Kidney capillary endothelial cell (primary cell): ENCODE measurements around the gene SPTLC3.
A peak's percentile ranks its signal among the peaks of the same experiment; 100 is the strongest.

Source experiments
- DNase-seq: peaks from one replicate; pipeline ENCODE4 v3.0.0-alpha.2; 2018; ENCODE audit warnings: low spot score

The SPTLC3 gene

DNA sequence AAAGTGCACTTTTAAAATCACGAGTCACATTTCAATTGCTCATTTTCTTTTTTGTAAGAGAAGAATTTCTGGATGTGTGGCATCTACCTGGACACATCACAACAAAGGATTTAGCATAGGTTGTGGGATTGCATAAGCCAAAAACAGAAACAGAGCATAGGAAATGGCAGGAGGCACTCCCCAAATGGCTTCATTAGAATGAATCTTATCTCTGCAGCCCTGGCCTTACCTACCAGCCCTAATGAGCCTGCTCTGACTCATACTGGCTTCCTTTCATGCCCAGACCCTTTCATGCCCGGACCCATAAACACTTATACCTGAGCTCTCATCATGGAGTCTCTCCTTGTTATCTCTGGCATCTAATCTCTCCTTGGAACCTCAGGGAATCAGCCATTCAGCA is 23.9 kb upstream of the SPTLC3 start:
- DNase-seq, result no peak

DNA sequence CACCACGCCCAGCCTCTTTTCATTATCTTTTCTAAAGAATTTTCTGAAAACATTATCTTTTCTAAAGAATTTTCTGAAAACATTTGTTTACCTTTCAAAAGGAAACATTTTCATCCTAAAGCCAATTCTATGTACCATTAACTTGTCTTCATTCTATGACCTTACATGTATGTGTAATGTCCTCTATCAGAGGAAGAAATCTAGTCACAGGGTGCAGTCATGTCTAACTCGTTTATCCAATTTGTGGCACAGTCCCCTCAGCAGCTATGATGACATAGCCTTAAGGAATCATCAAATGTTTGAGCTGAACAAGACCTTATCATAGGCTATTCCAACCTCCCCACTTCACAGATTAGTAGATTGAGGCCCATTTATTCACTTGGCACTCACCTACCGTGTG is 21.5 kb upstream of the SPTLC3 start:
- DNase-seq, result no peak

DNA sequence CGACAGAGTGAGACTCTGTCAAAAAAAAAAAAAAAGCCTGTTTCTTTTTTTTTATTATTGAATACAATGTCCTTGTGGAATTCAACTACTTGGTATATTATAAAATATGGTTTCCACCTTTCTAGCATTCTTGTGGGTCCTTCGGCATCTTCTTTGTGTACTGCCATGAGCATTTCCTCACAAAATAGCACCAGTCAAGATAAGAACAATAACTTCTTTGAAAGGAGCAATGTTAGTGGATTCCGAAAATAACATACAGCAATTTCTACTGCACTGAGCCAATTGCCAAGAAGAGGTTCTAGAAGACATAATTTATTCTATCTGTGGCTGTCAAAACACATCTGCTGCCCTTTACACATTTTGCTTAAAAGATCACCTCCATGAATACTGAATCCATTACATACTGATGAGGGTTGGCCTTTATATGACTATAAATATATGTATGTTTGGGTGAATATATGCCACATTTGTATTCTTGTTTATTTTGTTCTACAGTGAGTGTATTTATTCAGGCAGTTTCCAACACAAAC is 19.1 kb upstream of the SPTLC3 start:
- no peak for DNase-seq

- no peak for DNase-seq
These were observed 11.6 kb upstream of the SPTLC3 start for GRCh38 chr20:12997128-12997655.

DNA sequence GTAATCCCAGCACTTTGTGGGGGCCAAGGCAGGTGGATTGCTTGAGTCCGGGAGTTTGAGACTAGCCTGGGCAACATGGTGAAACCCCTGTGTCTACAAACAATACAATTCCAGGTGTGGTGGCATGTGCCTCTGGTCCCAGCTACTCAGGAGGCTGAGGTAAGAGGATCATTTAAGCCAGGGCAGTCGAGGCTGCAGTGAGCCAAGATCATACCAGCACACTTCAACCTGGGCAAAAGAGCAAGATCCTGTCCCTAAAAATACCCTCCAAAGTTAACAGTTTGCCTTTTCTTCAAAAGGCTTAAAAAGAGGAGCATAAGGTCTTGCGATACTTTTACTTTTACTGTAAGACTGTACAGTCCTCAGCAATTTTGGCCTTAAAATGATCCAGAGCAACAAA is 10.7 kb upstream of the SPTLC3 start:
- DNase-seq, result no peak

GRCh38 chr20:12999201-12999600 is 9.6 kb upstream of the SPTLC3 start:
- DNase-seq, result no peak

DNA sequence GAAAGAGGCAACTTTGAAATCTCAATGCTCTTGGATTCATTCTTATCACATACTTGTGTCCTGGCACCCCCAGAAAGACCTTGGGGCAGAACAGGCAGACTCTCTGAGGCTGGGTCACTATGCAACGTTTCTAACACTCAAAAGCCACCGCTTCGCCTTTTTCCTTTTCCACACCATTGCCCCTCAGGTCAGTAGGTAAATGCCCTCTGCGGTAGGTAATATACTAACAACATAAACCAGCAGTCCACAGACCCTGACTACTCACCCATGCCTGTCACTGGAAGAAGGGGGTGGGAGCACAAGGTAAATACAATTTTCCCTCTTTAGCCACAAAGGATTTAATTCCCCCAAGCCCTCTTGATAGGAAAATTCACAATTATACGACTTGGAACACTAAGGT is 6.5 kb upstream of the SPTLC3 start:
- DNase-seq, result no peak

DNA sequence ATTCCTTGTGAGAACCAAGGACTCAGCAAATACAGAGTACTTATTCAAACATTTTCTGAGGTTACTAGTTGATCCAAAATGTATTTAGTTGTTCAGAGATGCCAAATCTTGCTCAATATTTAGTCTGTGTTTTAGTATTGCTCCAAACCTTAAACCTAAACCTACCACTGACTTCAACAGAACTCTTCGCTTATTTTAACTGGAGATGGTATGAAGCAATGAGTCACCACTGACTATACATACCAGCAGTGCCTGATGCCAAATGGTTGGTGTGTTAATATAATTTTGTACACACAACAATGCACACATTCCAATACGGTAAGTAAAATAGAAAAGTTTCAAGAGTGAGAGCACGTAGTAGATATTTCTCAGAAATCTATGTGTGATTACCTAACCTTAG is 1.9 kb upstream of the SPTLC3 start:
- DNase-seq, result no peak

- DNase-seq, result no peak
These were observed 1.2 kb upstream of the SPTLC3 start for GRCh38 chr20:13007596-13007995.

GRCh38 chr20:13009682-13010406 is 1.1 kb downstream of the SPTLC3 start:
- peak; percentile 54 for DNase-seq

- DNase-seq, result no peak
These were observed 4.1 kb downstream of the SPTLC3 start for GRCh38 chr20:13012886-13013285.

- DNase-seq, result no peak
These were observed 4.6 kb downstream of the SPTLC3 start for GRCh38 chr20:13013411-13013810.

- no peak for DNase-seq
These were observed 8.5 kb downstream of the SPTLC3 start for GRCh38 chr20:13017235-13017634.

GRCh38 chr20:13017883-13018535 is 9.2 kb downstream of the SPTLC3 start:
- DNase-seq, result no peak

- DNase-seq, result no peak
These were observed 12.6 kb downstream of the SPTLC3 start for GRCh38 chr20:13021205-13021970.

DNA sequence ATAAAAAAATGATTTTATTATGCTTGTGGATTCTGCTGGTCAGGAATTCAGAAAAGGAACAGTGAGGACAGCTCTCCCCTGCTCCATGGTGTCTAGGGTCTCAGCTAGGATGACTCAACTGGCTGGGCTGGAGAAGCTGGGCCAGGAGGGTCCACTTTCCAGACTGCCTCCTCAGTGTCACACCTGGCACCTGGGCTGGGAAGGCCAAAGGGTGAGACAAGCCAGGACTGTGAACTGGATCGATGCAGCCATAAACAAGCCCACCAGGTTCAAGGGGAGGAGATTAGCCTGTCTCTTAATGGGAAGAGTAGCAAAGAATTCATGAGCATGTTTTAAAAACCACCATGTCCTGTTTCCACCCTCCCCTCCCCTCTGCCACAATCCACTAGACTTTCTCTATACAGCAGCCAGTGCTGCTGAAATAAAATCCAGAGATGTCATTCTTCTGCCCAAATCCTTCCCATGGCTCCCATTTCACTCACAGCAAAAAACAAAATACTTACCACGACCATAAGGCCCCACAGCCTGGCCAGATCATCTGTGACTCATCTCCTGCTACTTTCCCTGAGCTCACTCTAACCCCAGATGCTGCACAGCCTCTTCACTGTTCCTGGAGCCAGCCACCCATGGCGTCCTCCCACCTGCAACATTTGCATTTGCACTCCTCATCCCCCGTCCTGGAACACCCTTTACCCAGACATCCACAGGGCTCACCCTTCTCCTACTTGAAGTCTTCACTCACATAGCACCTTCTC is 13.8 kb downstream of the SPTLC3 start:
- peak; percentile 40 for DNase-seq

DNA sequence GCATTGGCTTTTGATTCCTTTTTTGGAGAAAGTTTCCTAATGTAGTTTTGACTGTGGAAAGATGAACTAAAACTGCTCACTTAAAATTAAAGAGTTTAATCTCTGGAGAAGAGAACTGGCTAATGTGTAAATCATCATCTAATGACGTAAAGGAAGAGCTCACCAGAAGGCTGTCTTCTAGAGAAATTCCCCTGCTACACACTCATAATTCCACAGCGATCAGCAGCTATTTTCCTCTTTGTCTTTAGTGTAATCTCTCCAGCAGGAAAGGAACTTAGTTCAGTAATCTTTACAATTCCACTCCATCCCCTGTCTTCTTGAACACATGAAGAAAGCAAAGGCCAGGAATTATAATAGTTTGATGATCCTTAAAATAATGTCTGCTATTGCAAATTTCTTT is 15.8 kb downstream of the SPTLC3 start:
- no peak for DNase-seq

GRCh38 chr20:13025181-13025580 is 16.4 kb downstream of the SPTLC3 start:
- no peak for DNase-seq

GRCh38 chr20:13028001-13028400 is 19.2 kb downstream of the SPTLC3 start:
- DNase-seq, result no peak

GRCh38 chr20:13028673-13029072 is 19.9 kb downstream of the SPTLC3 start:
- no peak for DNase-seq

- DNase-seq, result peak; percentile 36
These were observed 21.1 kb downstream of the SPTLC3 start for GRCh38 chr20:13029687-13030375.
